Panc1 (cell line): Measurements from ENCODE around the gene ERGIC1. TPM values are rescaled to one million over a fixed set of nuclear protein-coding genes. Genes with fewer than 3 reads are reported as not detected.

Experiments
- ATAC-seq: fragments of 200-7000 bp; cut with Tn5 transposase; 2 replicates; pipeline ENCODE4 v1.9.1; 2020; ENCODE audit warnings: mild to moderate bottlenecking, moderate library complexity
- BruUV-seq: library from RNA; stranded (reverse); fragments of 400-500 nt; replicated peaks from 2 replicates; lab custom pipeline; 2021; lab: Mats Ljungman, UMichigan
- CTCF ChIA-PET: fragments of 300-600 bp; sonication (Branson Sonifier 250); formaldehyde crosslinking; loops from one replicate; lab custom pipeline; 2022; ENCODE audit warnings: antibody characterized with exemption; lab: Charles Lee
- POLR2A ChIA-PET: fragments of 300-600 bp; sonication (Branson Sonifier 250); formaldehyde crosslinking; loops from one replicate; lab custom pipeline; 2022; ENCODE audit warnings: antibody characterized with exemption; lab: Charles Lee
- DNase-seq: peaks from one replicate; pipeline ENCODE4 v3.0.0-alpha.2; 2010; ENCODE audit warnings: low read depth, low spot score
- H3K27ac ChIP-seq: 2 replicates; pipeline ENCODE4 v1.5.1; 2011; ENCODE audit warnings: mild to moderate bottlenecking, low read length, inconsistent platforms
- H3K27me3 ChIP-seq: fragments of 200-500 bp; sonication (Bioruptor generic); 2 replicates; pipeline ENCODE4 v1.6.0; 2014; ENCODE audit warnings: low read length, inconsistent platforms; ENCODE audit not compliant: control insufficient read depth, insufficient read depth
- H3K36me3 ChIP-seq: fragments of 200-500 bp; sonication (Bioruptor generic); 2 replicates; pipeline ENCODE4 v1.5.1; 2014; ENCODE audit warnings: inconsistent platforms, mild to moderate bottlenecking, low read length, moderate library complexity; ENCODE audit not compliant: control insufficient read depth, insufficient read depth
- H3K4me1 ChIP-seq: 2 replicates; pipeline ENCODE4 v1.5.1; 2011; ENCODE audit warnings: inconsistent platforms, mild to moderate bottlenecking, low read length, moderate library complexity; ENCODE audit not compliant: control insufficient read depth, insufficient read depth
- H3K4me3 ChIP-seq, 2 experiments: 2 replicates each; pipeline ENCODE4 v1.5.1; 2011 to 2012; ENCODE audit warnings: low read depth in 2 of 2, low read length in 2 of 2, mild to moderate bottlenecking in 2 of 2, inconsistent platforms in 1 of 2, moderate library complexity in 1 of 2
- H3K9me3 ChIP-seq: fragments of 200-500 bp; sonication (Bioruptor generic); 2 replicates; pipeline ENCODE4 v1.5.1; 2014; ENCODE audit warnings: low read depth, mild to moderate bottlenecking, inconsistent platforms, low read length, moderate library complexity; ENCODE audit not compliant: control insufficient read depth, insufficient read depth
- POLR2AphosphoS5 ChIP-seq: IDR thresholded peaks from 2 replicates; pipeline ENCODE4 v1.6.1; 2012; ENCODE audit warnings: mild to moderate bottlenecking, low read depth, low read length, moderate library complexity
- SIN3A ChIP-seq: IDR thresholded peaks from 2 replicates; pipeline ENCODE4 v1.6.1; 2012; ENCODE audit warnings: low read depth, mild to moderate bottlenecking, low read length, moderate library complexity, borderline replicate concordance; ENCODE audit not compliant: insufficient read depth
- TCF7L2 ChIP-seq: IDR thresholded peaks from 2 replicates; pipeline ENCODE4 v1.6.1; 2011; ENCODE audit warnings: mild to moderate bottlenecking, low read depth, low read length, inconsistent platforms
- in situ Hi-C: cut with HindIII; loops from 2 replicates; pipeline ENCODE4 v1.10.0; 2016; ENCODE audit warnings: low sequenced_read_pairs, low pct_unique_long_range_greater_than_20kb
- intact Hi-C: fragments of 100-400 bp; cut with micrococcal nuclease; formaldehyde crosslinking; loops from one replicate; pipeline ENCODE4 v1.10.0; 2022; ENCODE audit not compliant: unreplicated experiment
- total RNA-seq: library from RNA; stranded (reverse); gene quantifications from one replicate; pipeline ENCODE4 v1.2.1, GENCODE V29; 2021; ENCODE audit not compliant: unreplicated experiment
- TF ChIP-seq, protein P1 (sequence below), 2 experiments: IDR thresholded peaks; 2 replicates each; pipeline ENCODE4 v1.6.1; 2011 to 2012; ENCODE audit warnings: low read depth in 2 of 2, control low read depth in 1 of 2, low read length in 1 of 2, mild to moderate bottlenecking in 1 of 2, moderate library complexity in 1 of 2; ENCODE audit not compliant: insufficient read depth in 1 of 2
- TF ChIP-seq, protein P2 (sequence below): fragments of 450-650 bp; IDR thresholded peaks from 2 replicates; pipeline ENCODE4 v1.5.1; 2017; ENCODE audit warnings: mild to moderate bottlenecking

Gene ERGIC1
- total RNA-seq, 1 experiment from 2014 or later: 206 TPM

DNA sequence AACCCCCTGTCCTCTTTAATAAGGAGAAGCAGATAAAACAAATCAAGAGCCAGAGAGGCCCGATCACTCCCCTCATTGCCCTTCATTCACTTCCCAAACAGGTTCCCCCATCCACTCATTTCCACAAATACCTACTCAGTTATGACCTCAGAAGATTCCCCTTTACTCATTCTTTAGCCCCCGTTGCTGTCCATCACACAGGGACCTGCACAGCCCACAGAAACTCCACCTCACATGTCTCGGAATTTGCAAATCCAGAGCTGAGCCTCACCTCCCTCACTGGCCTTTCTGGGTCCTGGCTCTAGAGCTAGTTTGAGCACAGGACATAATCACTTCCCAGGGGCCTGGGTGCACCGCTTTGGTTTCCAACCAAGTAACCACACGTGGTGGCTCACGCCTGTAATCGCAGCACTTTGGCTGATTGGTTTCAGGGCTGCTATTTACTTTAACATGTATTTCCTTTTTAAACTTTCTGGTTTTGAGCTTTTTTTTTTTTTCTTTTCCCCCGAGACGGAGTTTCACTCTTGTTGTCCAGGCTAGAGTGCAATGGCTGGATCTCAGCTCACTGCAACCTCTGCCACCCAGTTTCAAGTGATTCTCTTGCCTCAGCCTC is 167.3 kb downstream of the ERGIC1 start:
- BruUV-seq: no TSS peak
- Histone ChIP-seq H3K4me1 (no peaks in the 10 kb centered on the region), H3K36me3 (peaks cover 7% of the 10 kb centered on the region; the same call in 1 of the 2 replicates), H3K27me3 (no peaks in the 10 kb centered on the region), H3K4me3 (no peak overlapping the region), H3K9me3 (no peaks in the 10 kb centered on the region), H3K27ac (no peak overlapping the region)
- intact Hi-C loops (no loop called here), in situ Hi-C loops (no loop called here)
- ChIA-PET CTCF (no interaction called here), POLR2A (interaction anchor here (0.5 to 0.6 kb wide), 3 partner anchors 20 to 845 kb away, joined by 3 to 4 read pairs (median 3); no protein-coding TSS in a partner anchor)
- DNase-seq (no peak), ATAC-seq (no peak)
- no peak for TF ChIP-seq TCF7L2
- TF ChIP-seq POLR2AphosphoS5: no peak
- TF ChIP-seq SIN3A: no peak
- TF ChIP-seq, protein P1, sequence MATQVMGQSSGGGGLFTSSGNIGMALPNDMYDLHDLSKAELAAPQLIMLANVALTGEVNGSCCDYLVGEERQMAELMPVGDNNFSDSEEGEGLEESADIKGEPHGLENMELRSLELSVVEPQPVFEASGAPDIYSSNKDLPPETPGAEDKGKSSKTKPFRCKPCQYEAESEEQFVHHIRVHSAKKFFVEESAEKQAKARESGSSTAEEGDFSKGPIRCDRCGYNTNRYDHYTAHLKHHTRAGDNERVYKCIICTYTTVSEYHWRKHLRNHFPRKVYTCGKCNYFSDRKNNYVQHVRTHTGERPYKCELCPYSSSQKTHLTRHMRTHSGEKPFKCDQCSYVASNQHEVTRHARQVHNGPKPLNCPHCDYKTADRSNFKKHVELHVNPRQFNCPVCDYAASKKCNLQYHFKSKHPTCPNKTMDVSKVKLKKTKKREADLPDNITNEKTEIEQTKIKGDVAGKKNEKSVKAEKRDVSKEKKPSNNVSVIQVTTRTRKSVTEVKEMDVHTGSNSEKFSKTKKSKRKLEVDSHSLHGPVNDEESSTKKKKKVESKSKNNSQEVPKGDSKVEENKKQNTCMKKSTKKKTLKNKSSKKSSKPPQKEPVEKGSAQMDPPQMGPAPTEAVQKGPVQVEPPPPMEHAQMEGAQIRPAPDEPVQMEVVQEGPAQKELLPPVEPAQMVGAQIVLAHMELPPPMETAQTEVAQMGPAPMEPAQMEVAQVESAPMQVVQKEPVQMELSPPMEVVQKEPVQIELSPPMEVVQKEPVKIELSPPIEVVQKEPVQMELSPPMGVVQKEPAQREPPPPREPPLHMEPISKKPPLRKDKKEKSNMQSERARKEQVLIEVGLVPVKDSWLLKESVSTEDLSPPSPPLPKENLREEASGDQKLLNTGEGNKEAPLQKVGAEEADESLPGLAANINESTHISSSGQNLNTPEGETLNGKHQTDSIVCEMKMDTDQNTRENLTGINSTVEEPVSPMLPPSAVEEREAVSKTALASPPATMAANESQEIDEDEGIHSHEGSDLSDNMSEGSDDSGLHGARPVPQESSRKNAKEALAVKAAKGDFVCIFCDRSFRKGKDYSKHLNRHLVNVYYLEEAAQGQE (IDR thresholded peaks at IDR 0.05; ENCODE audit: insufficient read depth in 1 of 2, low read depth in 2 of 2, low read length in 1 of 2): no peak
- TF ChIP-seq, protein P2, sequence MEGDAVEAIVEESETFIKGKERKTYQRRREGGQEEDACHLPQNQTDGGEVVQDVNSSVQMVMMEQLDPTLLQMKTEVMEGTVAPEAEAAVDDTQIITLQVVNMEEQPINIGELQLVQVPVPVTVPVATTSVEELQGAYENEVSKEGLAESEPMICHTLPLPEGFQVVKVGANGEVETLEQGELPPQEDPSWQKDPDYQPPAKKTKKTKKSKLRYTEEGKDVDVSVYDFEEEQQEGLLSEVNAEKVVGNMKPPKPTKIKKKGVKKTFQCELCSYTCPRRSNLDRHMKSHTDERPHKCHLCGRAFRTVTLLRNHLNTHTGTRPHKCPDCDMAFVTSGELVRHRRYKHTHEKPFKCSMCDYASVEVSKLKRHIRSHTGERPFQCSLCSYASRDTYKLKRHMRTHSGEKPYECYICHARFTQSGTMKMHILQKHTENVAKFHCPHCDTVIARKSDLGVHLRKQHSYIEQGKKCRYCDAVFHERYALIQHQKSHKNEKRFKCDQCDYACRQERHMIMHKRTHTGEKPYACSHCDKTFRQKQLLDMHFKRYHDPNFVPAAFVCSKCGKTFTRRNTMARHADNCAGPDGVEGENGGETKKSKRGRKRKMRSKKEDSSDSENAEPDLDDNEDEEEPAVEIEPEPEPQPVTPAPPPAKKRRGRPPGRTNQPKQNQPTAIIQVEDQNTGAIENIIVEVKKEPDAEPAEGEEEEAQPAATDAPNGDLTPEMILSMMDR: no peak

Other genes with a start within 250 kb of the ERGIC1 start
- 5.3 TPM for gene NEURL1B, start 193.0 kb upstream of the ERGIC1 start, total RNA-seq
- 79.9 TPM for gene DUSP1, start 63.1 kb upstream of the ERGIC1 start, total RNA-seq
- 49.8 TPM for gene RPL26L1, start 125.2 kb downstream of the ERGIC1 start, total RNA-seq
- 332 TPM for gene ATP6V0E1, start 149.5 kb downstream of the ERGIC1 start, total RNA-seq
- gene CREBRF, start 222.1 kb downstream of the ERGIC1 start, total RNA-seq: 9.0 TPM